ENCODE measurements around the gene TAB2. TPM values are rescaled to one million over a fixed set of nuclear protein-coding genes. Genes with fewer than 3 reads are reported as not detected.
A peak's percentile ranks its signal among the peaks of the same experiment; 100 is the strongest.

TAB2 gene
- total RNA-seq, 1 experiment from 2014 or later = 38.1 TPM

- DNase-seq = no peak
- peaks cover 23% of the 10 kb centered on the region for H3K4me1 Mint-ChIP-seq (ENCODE audit: low read depth, unreplicated experiment)
- no peak overlapping the region for H3K27ac Mint-ChIP-seq (ENCODE audit: unreplicated experiment)
- intact Hi-C loops (cut with micrococcal nuclease; ENCODE audit: unreplicated experiment) = no loop called here
- TF ChIP-seq, protein P1, sequence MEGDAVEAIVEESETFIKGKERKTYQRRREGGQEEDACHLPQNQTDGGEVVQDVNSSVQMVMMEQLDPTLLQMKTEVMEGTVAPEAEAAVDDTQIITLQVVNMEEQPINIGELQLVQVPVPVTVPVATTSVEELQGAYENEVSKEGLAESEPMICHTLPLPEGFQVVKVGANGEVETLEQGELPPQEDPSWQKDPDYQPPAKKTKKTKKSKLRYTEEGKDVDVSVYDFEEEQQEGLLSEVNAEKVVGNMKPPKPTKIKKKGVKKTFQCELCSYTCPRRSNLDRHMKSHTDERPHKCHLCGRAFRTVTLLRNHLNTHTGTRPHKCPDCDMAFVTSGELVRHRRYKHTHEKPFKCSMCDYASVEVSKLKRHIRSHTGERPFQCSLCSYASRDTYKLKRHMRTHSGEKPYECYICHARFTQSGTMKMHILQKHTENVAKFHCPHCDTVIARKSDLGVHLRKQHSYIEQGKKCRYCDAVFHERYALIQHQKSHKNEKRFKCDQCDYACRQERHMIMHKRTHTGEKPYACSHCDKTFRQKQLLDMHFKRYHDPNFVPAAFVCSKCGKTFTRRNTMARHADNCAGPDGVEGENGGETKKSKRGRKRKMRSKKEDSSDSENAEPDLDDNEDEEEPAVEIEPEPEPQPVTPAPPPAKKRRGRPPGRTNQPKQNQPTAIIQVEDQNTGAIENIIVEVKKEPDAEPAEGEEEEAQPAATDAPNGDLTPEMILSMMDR (IDR thresholded peaks at IDR 0.05; ENCODE audit: unreplicated experiment) = no peak
- no TSS peak for BruUV-seq (replicated peaks)
- no peak overlapping the region for H3K4me3 Mint-ChIP-seq (ENCODE audit: low read depth, unreplicated experiment)
- no peaks in the 10 kb centered on the region for H3K27me3 Mint-ChIP-seq (ENCODE audit: unreplicated experiment)
- CTCF ChIA-PET = no interaction called here
- H3K9me3 Mint-ChIP-seq (ENCODE audit: low read depth, unreplicated experiment) = peaks cover 5% of the 10 kb centered on the region
- H3K36me3 Mint-ChIP-seq (ENCODE audit: insufficient read depth, unreplicated experiment) = no peaks in the 10 kb centered on the region
These were observed 48.9 kb downstream of the TAB2 start for GRCh38 chr6:149366267-149366921.

DNA sequence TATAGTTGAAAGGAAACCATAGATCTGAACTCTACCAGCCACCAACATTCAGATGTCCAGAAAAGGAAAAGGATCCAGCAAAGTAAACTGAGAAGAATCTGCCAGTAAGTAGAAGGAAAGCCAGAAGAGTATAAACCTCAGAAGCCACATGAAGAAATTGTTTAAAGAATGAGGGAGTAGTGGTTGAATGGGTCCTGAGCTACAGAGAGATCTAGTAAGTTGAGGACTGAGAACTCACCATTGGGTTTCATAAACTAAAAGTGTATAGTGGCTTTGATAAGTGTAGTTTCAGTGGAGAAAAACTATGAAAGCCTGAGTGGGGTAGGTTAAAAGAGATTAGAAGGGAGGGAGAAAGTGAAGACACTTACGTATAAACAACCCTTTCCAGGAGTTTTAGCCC, 50.6 kb downstream of the TAB2 start:
- CTCF ChIA-PET = no interaction called here
- Mint-ChIP-seq H3K27me3 (ENCODE audit: unreplicated experiment) (no peaks in the 10 kb centered on the region), H3K9me3 (ENCODE audit: low read depth, unreplicated experiment) (no peaks in the 10 kb centered on the region), H3K36me3 (ENCODE audit: insufficient read depth, unreplicated experiment) (no peaks in the 10 kb centered on the region), H3K4me3 (ENCODE audit: low read depth, unreplicated experiment) (no peak overlapping the region), H3K4me1 (ENCODE audit: low read depth, unreplicated experiment) (peaks cover 19% of the 10 kb centered on the region), H3K27ac (ENCODE audit: unreplicated experiment) (no peak overlapping the region)
- TF ChIP-seq, protein P1 (IDR thresholded peaks at IDR 0.05; ENCODE audit: unreplicated experiment) = no peak
- intact Hi-C loops (cut with micrococcal nuclease; ENCODE audit: unreplicated experiment) = no loop called here
- no TSS peak for BruUV-seq (replicated peaks)
- no peak for DNase-seq

- no peak overlapping the region for H3K4me3 Mint-ChIP-seq (ENCODE audit: low read depth, unreplicated experiment)
- no peak for DNase-seq
- no TSS peak for BruUV-seq (replicated peaks)
- TF ChIP-seq, protein P1 (IDR thresholded peaks at IDR 0.05; ENCODE audit: unreplicated experiment) = no peak
- H3K9me3 Mint-ChIP-seq (ENCODE audit: low read depth, unreplicated experiment) = no peaks in the 10 kb centered on the region
- H3K36me3 Mint-ChIP-seq (ENCODE audit: insufficient read depth, unreplicated experiment) = no peaks in the 10 kb centered on the region
- intact Hi-C loops (cut with micrococcal nuclease; ENCODE audit: unreplicated experiment) = no loop called here
- no peaks in the 10 kb centered on the region for H3K27me3 Mint-ChIP-seq (ENCODE audit: unreplicated experiment)
- peaks cover 8% of the 10 kb centered on the region for H3K4me1 Mint-ChIP-seq (ENCODE audit: low read depth, unreplicated experiment)
- CTCF ChIA-PET = interaction anchor here (0.7 kb wide), 1 partner anchor 357 kb away, joined by 6 read pairs; no protein-coding TSS in a partner anchor
- H3K27ac Mint-ChIP-seq (ENCODE audit: unreplicated experiment) = peak overlapping the region; percentile 53
These were observed 53.6 kb downstream of the TAB2 start for GRCh38 chr6:149371154-149371553.

GRCh38 chr6:149372062-149372461, 54.5 kb downstream of the TAB2 start:
- no peak for DNase-seq
- Mint-ChIP-seq H3K27me3 (ENCODE audit: unreplicated experiment) (no peaks in the 10 kb centered on the region), H3K36me3 (ENCODE audit: insufficient read depth, unreplicated experiment) (no peaks in the 10 kb centered on the region), H3K9me3 (ENCODE audit: low read depth, unreplicated experiment) (no peaks in the 10 kb centered on the region), H3K4me3 (ENCODE audit: low read depth, unreplicated experiment) (no peak overlapping the region), H3K4me1 (ENCODE audit: low read depth, unreplicated experiment) (peaks cover 8% of the 10 kb centered on the region), H3K27ac (ENCODE audit: unreplicated experiment) (no peak overlapping the region)
- CTCF ChIA-PET = no interaction called here
- BruUV-seq (replicated peaks) = no TSS peak
- intact Hi-C loops (cut with micrococcal nuclease; ENCODE audit: unreplicated experiment) = no loop called here
- TF ChIP-seq, protein P1 (IDR thresholded peaks at IDR 0.05; ENCODE audit: unreplicated experiment) = no peak

Measured in Calu3 (cell line).